GM13977 (cell line): Measurements from ENCODE around the gene ADAMTS1.

Experiments used
- DNase-seq: peaks from one replicate; pipeline ENCODE4 v3.0.0; 2012; ENCODE audit warnings: low spot score
- in situ Hi-C: fragments of 300-500 bp; cut with MboI; formaldehyde crosslinking; loops from one replicate; pipeline ENCODE4 v1.12.0; 2022; ENCODE audit warnings: low sequenced_read_pairs, low pct_unique_long_range_greater_than_20kb, mixed read lengths, inconsistent platforms; ENCODE audit not compliant: unreplicated experiment
- TF ChIP-seq, protein P1 (sequence below): IDR thresholded peaks from 2 replicates; pipeline ENCODE4 v1.5.1; 2012; ENCODE audit warnings: mild to moderate bottlenecking, control low read depth; ENCODE audit not compliant: insufficient read depth; ENCODE audit errors: extremely low read depth, missing control alignments

Gene ADAMTS1

DNA sequence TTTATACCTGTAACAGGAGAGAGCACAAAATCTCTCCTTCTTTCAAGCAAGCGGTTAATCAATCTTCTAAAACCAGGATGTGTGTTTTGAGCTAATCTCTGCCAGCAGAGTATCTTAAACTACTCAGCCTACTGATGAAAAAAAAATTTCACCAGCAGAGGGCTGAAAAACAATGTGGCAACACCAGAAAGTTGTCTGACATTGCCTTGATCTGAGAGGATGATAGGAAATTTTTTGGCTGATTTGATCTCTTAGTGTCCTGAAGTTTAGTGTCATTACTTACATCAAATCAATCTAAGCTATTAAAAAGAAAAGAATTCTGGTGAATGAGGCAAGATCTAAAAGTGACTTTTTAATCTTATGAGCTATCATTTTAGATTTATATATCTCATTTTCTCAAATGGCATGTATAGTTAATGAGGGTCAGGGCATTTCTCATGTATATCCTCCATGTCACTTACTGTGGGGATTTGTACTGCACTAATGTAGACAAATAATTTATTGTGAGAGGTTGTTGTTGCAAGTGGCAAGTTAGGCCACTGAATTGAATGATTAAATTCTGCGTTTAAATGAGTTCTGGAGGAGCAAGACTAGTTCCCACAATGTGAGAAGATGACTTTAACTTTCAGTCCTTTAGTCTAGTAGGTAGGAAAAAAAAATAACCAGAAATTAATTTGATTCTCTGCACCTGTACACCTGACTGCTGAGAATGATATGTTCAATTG is 10.9 kb downstream of the ADAMTS1 start:
- in situ Hi-C loops: loop anchor here (25.0 kb wide), 1 partner anchor 1903 kb away; no protein-coding TSS in a partner anchor
- no peak for DNase-seq

GRCh38 chr21:26833460-26833939 is 11.7 kb downstream of the ADAMTS1 start:
- in situ Hi-C loops: loop anchor here (25.0 kb wide), 1 partner anchor 1904 kb away; no protein-coding TSS in a partner anchor
- TF ChIP-seq, protein P1, sequence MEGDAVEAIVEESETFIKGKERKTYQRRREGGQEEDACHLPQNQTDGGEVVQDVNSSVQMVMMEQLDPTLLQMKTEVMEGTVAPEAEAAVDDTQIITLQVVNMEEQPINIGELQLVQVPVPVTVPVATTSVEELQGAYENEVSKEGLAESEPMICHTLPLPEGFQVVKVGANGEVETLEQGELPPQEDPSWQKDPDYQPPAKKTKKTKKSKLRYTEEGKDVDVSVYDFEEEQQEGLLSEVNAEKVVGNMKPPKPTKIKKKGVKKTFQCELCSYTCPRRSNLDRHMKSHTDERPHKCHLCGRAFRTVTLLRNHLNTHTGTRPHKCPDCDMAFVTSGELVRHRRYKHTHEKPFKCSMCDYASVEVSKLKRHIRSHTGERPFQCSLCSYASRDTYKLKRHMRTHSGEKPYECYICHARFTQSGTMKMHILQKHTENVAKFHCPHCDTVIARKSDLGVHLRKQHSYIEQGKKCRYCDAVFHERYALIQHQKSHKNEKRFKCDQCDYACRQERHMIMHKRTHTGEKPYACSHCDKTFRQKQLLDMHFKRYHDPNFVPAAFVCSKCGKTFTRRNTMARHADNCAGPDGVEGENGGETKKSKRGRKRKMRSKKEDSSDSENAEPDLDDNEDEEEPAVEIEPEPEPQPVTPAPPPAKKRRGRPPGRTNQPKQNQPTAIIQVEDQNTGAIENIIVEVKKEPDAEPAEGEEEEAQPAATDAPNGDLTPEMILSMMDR: no peak
- no peak for DNase-seq

More for the DNA sequence above, 10.9 kb downstream of the ADAMTS1 start:
- TF ChIP-seq, protein P1: no peak

DNA sequence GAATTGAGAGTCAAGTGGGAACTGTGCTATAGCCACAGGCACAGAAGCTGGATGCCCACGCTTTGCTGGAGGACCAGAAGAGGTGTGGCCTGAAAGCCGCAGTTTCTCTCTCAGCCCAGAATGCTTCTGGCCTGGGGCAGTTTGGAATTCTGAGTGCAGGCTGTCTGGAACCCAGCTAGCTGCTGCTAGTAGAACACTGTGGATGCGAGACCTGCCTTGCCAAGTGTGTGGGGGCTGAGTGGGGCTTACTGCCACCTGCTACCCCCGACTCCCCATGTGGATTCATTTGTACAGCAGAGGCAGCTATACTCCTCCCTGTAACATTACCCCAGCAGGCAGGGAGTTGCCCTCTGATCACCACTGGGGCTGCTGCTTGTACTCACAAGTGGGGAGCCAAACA is 12.2 kb downstream of the ADAMTS1 start:
- no peak for DNase-seq
- in situ Hi-C loops: loop anchor here (25.0 kb wide), 1 partner anchor 1904 kb away; no protein-coding TSS in a partner anchor
- TF ChIP-seq, protein P1: no peak

- DNase-seq: no peak
- TF ChIP-seq, protein P1: no peak
- in situ Hi-C loops: loop anchor here (25.0 kb wide), 1 partner anchor 1905 kb away; no protein-coding TSS in a partner anchor
Measured at GRCh38 chr21:26832546-26832945, 12.7 kb downstream of the ADAMTS1 start.

GRCh38 chr21:26826801-26827200 is 18.4 kb downstream of the ADAMTS1 start:
- DNase-seq: no peak
- TF ChIP-seq, protein P1: no peak
- in situ Hi-C loops: loop anchor here (25.0 kb wide), 1 partner anchor 1910 kb away; no protein-coding TSS in a partner anchor

DNA sequence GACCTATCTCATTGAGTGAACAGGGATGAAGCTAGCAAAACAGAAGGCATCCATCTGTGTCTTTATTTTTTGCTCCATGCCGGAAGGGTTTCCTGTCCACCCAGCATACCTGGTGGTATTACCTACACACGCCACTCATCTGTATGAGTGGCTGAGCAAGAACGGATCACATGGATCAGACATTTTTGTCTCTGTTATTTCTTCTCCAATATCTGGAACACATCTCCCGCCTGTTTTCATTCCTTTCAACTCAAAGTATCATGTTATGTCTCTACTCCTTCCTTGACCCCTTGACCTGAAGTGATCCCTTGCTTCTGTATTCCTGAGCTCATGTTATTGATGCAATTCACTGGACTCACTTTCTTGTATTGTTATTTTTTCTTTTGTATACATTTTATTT is 24.7 kb downstream of the ADAMTS1 start:
- DNase-seq: no peak
- in situ Hi-C loops: no loop called here
- TF ChIP-seq, protein P1: no peak
